ENCODE measurements around the gene SSX1. TPM values are rescaled to one million over a fixed set of nuclear protein-coding genes. Genes with fewer than 3 reads are reported as not detected.
"Not testable (repeated sequence)": the region's sequence is repeated elsewhere in the genome, so short reads cannot be mapped to it uniquely, and the experiment has no call there.

SSX1 gene, protein sequence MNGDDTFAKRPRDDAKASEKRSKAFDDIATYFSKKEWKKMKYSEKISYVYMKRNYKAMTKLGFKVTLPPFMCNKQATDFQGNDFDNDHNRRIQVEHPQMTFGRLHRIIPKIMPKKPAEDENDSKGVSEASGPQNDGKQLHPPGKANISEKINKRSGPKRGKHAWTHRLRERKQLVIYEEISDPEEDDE
- not detected for total RNA-seq
- long read RNA-seq, result 0 reads

DNA sequence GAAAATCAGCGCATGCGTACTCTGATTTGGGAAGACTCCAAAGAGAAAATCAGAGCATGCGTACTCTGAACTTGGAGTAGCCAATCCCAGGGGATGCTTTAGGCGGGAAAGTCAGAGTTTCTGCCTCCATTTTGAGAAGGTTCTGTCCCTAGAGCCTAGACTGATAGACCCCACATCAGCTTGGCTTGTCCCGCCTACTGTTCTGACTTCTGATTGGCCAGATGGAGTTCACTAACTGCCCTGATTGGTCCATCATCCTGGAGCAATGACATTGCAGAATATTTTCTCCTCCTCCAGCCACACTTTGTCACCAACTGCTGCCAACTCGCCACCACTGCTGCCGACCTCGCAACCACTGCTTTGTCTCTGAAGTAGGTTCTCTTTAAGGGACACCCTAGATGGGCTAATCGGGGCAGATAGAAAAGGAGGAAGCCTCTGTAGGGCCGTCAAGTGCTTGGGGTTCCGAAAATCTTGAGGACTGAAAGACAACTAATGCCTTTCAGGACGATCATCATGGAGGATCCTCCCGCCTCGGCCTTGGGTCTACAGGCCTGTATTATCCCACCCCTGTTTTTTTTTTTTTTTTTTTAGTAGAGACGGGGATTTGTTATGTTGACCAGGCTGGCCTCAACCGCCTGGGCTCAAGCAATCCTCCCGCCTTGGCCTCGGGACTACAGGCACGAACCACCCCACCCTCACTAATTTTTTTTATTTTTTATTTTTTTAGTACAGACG, at the start of gene SSX1:
TSS of gene SSX1 (plus strand) at position 331 of the 735 bp plus-strand sequence. CDS start 1,850 bp downstream, outside the sequence.
- H3K9me3 ChIP-seq; H3K27ac ChIP-seq; H3K27me3 ChIP-seq (ENCODE audit: low read depth); DNase-seq; ATAC-seq; H3K4me3 ChIP-seq; intact Hi-C loops (cut with DNase I); H3K4me1 ChIP-seq; H3K36me3 ChIP-seq: not testable (repeated sequence)

GRCh38 chrX:48214341-48214740, 40.9 kb upstream of the SSX1 start:
- H3K9me3 ChIP-seq; ATAC-seq; H3K4me1 ChIP-seq; H3K4me3 ChIP-seq; H3K36me3 ChIP-seq; H3K27ac ChIP-seq; H3K27me3 ChIP-seq (ENCODE audit: low read depth); DNase-seq; intact Hi-C loops (cut with DNase I): not testable (repeated sequence)

DNA sequence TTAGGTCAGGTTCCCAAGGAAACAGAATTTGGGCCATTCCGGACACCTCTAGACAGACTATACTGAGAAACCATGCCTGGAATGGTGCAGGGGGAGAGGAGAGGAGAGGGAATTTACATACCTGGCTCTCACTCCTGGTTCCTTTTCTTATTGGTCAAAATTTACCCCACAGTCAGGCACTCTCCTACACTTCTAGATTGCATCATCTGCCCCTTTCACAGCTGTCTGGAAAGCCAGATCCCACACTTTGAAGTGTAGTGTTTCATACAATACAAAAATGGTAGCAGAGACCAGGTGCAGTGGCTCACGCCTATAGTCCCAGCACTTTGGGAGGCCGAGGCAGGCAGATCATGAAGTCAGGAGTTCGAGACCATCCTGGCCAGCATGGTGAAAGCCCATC, 31.0 kb upstream of the SSX1 start:
- H3K27ac ChIP-seq; H3K27me3 ChIP-seq (ENCODE audit: low read depth); H3K4me3 ChIP-seq; H3K9me3 ChIP-seq; H3K4me1 ChIP-seq; ATAC-seq; intact Hi-C loops (cut with DNase I); H3K36me3 ChIP-seq; DNase-seq: not testable (repeated sequence)

GRCh38 chrX:48252945-48253344, 2.2 kb upstream of the SSX1 start:
- DNase-seq; H3K4me3 ChIP-seq; H3K27me3 ChIP-seq (ENCODE audit: low read depth); H3K9me3 ChIP-seq; ATAC-seq; H3K27ac ChIP-seq; H3K4me1 ChIP-seq; intact Hi-C loops (cut with DNase I); H3K36me3 ChIP-seq: not testable (repeated sequence)

DNA sequence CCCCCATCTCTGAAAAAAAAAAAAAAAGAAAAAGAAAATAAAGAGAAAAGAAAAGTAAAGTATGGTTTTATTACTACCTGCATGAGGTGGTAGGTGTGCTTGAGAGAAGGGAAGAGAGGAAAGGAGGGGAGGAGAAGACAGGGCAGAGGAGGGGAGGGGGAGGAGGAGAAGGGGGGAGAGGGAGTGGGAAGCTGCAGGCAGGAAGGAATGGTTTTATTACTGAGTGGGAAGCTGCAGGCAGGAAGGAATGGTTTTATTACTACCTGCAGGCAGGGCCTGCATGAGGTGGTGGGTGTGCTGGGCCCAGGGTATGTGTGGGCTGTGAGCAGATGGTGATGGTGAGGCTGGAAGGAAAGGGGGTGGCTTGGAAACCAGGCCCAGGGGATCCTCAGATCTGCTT, 19.2 kb downstream of the SSX1 start:
- intact Hi-C loops (cut with DNase I); H3K27me3 ChIP-seq (ENCODE audit: low read depth); DNase-seq; ATAC-seq; H3K36me3 ChIP-seq; H3K27ac ChIP-seq; H3K4me3 ChIP-seq; H3K4me1 ChIP-seq; H3K9me3 ChIP-seq: not testable (repeated sequence)

DNA sequence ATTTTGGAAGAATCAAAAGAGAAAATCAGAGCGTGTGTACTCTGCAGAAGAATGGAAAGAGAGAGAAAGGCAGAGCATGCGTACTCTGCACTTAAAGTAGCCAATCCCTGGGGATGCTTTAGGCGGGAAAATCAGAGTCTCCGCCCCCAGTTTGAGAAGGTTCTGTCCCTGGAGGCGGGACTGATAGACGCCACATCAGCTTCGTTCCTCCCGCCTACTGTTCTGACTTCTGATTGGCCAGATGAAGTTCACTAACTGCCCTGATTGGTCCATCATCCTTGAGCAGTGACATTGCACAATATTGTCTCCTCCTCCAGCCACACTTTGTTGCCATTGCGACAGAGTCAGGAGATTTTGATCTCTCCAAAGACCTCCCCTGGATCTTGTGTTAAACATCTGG, 23.8 kb downstream of the SSX1 start:
- Histone ChIP-seq H3K27me3 (ENCODE audit: low read depth) (no peaks in the 10 kb centered on the region), H3K9me3 (no peaks in the 10 kb centered on the region), H3K27ac (no peak overlapping the region), H3K4me3 (no peak overlapping the region), H3K4me1 (no peaks in the 10 kb centered on the region), H3K36me3 (no peaks in the 10 kb centered on the region)
- ATAC-seq (no peak), DNase-seq (no peak)
- intact Hi-C loops (cut with DNase I), result no loop called here
- TF ChIP-seq, protein P1, sequence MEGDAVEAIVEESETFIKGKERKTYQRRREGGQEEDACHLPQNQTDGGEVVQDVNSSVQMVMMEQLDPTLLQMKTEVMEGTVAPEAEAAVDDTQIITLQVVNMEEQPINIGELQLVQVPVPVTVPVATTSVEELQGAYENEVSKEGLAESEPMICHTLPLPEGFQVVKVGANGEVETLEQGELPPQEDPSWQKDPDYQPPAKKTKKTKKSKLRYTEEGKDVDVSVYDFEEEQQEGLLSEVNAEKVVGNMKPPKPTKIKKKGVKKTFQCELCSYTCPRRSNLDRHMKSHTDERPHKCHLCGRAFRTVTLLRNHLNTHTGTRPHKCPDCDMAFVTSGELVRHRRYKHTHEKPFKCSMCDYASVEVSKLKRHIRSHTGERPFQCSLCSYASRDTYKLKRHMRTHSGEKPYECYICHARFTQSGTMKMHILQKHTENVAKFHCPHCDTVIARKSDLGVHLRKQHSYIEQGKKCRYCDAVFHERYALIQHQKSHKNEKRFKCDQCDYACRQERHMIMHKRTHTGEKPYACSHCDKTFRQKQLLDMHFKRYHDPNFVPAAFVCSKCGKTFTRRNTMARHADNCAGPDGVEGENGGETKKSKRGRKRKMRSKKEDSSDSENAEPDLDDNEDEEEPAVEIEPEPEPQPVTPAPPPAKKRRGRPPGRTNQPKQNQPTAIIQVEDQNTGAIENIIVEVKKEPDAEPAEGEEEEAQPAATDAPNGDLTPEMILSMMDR (IDR thresholded peaks at IDR 0.05), result no peak

DNA sequence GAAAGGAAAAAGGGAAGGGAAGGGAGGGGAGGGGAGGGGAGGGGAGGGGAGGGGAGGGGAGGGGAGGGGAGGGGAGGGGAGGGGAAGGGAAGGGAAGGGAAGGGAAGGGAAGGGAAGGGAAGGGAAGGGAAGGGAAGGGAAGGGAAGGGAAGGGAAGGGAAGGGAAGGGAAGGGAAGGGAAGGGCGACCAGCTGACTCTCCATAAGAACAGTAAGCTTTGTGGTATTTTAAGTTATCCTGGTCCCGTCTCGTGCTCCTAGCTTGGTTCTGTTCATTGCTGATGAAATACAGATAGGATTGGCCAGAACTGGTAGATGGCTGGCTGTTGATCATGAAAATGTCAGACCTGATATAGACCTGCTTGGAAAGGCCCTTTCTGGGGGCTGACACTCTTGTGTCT, 25.5 kb downstream of the SSX1 start:
- ATAC-seq; H3K9me3 ChIP-seq; H3K36me3 ChIP-seq; intact Hi-C loops (cut with DNase I); H3K27me3 ChIP-seq (ENCODE audit: low read depth); DNase-seq; H3K4me3 ChIP-seq; H3K4me1 ChIP-seq; H3K27ac ChIP-seq: not testable (repeated sequence)

GRCh38 chrX:48306175-48306574, 51.0 kb downstream of the SSX1 start:
- no peak for DNase-seq
- intact Hi-C loops (cut with DNase I), result no loop called here
- no peaks in the 10 kb centered on the region for H3K27me3 ChIP-seq (ENCODE audit: low read depth)
- H3K4me1 ChIP-seq, result no peaks in the 10 kb centered on the region
- H3K36me3 ChIP-seq, result no peaks in the 10 kb centered on the region
- TF ChIP-seq, protein P1 (IDR thresholded peaks at IDR 0.05), result no peak
- H3K9me3 ChIP-seq, result no peaks in the 10 kb centered on the region
- H3K4me3 ChIP-seq, result no peak overlapping the region
- H3K27ac ChIP-seq, result no peak overlapping the region
- ATAC-seq, result no peak

DNA sequence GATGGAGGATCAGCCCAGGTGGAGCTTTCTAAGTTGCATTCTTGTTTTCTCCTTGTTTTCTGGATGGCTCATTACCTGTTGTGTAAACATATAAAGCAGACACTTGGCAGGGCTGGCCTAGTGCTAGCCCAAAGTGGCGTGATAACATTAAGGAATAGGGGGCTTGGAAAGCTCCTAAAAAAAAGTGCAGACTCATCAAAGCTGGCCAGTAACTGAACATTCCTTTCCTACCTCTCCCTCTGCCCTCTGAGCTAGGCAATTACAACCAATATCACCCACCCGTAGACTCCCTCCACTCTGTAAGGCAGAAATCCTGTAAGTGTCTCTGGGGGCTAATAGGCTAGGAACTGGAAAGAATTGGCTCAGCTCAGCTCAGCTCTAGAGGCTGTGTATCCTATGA, 58.8 kb downstream of the SSX1 start:
- H3K27me3 ChIP-seq (ENCODE audit: low read depth); H3K9me3 ChIP-seq; H3K36me3 ChIP-seq; H3K27ac ChIP-seq; DNase-seq; ATAC-seq; H3K4me1 ChIP-seq; H3K4me3 ChIP-seq; intact Hi-C loops (cut with DNase I): not testable (repeated sequence)

Data from lower lobe of right lung (tissue), 2 donors.